ENCODE measurements around the gene GABBR1.

Gene GABBR1

DNA sequence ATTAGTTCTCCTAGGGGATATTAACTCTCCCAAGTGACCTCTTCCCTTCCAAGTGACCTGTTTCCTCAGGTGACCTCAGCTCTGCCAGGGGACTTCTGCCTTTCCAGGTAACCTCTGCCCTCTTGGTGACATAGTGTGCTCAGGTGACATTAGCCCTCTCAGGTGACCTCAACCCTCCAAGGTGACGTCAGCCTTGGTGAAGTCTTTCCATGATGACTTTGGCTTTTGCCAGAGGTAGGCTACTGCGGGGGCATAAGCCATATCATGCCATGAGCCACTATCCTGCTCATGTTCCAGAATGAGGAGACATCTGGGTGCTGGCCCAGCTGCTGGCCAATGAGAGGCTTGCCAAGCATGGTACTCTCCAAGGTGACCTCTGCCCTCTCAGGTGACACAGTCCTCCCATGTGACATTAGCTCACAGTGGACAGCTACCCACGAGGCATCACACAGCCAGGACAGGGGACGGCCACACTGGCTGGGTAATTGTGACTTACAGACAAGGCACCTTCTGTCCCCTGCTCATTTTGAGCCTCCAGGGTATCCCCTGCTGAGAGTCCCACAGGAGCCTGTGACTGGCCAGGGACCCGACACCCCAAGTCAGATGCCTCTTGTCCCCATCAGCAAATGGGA is 104.6 kb downstream of the GABBR1 start:
- DNase-seq (ENCODE audit: low read depth, low spot score), result no peak

DNA sequence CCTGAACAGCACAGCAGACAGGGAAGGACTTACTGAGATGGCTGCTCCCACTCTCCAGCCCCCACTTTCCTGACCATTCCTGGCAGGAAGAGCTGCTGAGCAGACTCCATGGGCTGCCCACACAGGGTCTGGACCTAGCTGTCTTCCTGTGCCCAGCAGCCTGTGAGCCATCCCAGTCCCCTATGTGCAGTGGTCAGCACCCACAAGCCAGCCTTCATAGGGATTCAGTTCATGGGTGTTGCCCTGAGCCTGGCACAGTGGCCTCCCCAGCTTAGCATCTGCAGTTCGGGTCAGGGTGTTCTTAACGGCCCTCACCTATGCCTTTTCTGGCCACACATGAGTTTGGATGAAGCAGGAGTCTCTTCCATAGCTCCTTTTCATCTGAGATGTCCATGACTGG is 105.4 kb downstream of the GABBR1 start:
- DNase-seq (ENCODE audit: low read depth, low spot score), result no peak

DNA sequence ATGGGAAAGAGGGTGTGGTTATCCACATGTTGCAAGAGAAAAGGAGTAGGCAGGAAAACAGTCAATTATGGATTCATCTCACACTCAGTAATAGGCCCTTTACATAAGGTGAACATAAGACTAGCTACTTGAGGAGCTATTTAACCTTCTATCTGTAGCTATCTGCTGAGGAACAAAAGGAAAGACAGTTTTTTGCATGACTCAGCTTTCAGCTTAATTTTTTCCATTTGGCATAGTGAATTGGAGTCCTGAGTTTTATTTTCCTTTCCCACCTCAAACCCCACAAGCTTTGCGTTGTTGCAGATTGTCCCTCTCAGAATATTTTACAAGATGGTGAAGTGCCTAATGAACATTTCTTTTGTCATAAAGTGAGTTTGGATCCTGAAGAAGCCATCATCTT is 105.9 kb downstream of the GABBR1 start:
- DNase-seq (ENCODE audit: low read depth, low spot score), result no peak

DNA sequence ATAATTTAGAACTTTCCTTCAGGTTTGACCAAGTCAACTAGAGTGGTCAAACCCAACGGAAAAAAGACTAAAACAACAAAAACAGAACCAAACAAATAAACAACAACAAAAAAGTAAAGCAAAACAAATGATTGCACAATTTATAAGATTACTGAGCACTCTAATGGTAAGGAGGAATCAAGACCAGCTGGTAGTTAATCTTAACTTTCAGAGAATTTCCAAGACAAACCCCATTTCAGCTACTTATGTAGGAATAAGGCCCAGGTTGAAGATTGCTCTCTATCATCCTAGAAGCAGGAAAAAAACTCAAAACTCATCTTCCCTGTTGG is 107.7 kb downstream of the GABBR1 start:
- DNase-seq (ENCODE audit: low read depth, low spot score), result no peak

DNA sequence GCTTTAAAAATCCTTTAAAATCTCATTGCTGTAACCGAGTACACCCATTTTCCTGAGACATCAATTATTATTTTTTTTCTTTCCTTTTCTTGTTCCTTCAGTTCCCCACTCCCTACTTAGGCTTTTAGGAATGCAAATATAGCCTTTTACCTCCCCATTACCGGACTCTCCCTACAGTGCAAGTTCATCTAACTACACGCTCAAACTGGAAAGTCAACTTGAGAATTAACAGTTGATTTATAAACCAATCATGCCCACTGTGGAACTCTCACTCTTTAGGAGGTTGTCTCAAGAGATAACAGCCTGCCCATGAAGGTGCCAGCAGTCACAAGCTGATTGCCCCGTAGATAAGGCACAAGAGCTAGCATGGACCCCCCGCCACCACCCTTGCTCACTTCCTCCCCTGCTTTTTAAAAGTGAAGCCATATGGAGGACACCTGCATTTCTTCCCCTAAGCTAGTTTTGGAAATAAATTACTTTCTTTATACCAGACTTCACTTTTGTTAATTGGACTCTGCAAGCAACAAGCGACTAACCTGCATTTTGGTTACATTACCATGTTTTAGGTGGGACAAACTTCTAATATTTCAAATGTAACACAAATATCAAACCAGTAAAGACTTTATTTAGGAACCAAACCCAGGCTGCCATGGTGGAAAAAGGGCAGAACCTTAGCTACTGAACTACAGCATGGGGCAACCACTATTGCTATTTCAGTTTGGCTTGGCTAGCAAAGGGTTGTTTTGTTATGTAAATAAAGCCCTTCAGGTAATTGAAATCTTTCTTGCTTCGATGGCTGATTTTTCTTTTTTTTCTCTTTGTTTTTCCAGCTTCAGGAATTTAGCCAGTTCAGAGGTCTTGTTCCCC is 108.3 kb downstream of the GABBR1 start:
- no peak for DNase-seq (ENCODE audit: low read depth, low spot score)

DNA sequence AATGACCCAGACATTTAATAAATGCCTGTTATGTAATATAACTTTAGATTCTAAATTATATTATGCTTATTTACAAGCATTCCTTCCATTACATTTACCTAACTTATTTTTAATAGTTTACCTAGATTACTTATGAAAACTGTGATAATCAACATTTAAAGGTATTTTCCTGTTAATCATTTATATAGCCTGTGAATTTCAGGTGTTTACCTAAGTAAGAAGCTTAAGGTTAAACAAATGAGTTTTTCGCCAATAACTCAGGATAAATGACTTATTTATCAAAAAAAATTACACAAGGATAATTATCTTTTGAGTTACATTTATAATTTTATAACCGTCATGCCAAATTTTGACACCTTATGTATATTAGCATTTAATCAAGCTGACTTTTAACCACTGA is 108.9 kb downstream of the GABBR1 start:
- no peak for DNase-seq (ENCODE audit: low read depth, low spot score)

DNA sequence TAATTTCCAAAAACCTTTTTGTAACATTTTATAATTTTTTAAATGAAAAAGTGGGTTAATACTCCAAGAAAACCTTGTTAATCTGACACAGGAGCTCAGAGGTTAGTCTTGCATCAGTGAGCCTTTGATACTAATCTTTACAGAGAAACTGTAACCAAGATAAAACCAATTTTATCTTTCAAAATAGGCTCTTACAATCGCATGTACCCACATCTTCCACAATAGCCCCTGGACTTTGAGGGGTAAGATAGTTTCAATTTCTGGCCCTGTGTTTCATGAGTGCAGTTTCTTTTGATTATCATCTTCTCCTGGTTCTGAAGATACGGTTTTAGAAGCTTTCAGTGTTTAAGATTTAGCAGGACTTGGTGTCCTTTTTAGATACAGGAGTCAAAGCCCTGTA is 110.8 kb downstream of the GABBR1 start:
- DNase-seq (ENCODE audit: low read depth, low spot score), result no peak

DNA sequence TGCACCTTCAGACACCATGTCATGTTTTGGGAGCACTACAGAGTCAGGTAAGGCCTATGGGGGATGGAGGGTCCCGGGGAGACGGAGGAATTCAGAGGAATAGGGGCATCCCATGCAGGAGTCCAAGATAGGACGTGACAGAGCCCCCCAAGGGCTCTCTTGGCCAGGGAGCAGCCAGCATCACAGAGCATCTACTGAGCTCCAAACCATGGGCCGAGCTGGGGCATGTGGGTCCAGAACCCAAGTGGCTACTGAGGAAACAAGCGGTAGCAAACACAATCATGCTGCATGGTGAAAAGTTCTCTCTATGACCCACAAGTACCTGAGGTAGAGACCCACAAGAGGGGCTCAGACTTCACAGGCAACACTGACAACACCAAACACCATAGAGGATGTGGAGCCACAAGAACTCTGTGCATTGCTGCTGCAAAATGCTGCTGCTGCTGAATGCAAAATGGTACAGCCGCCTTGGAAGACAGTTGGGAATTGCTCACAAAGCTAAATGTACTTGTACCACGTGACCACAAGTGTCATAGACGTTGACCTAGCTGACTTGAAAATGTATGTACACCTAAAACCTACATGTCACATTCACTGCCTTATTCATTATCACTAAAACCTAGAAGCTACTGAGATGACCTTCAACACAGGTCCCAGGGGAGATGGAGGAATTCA is 111.8 kb downstream of the GABBR1 start:
- no peak for DNase-seq (ENCODE audit: low read depth, low spot score)

DNA sequence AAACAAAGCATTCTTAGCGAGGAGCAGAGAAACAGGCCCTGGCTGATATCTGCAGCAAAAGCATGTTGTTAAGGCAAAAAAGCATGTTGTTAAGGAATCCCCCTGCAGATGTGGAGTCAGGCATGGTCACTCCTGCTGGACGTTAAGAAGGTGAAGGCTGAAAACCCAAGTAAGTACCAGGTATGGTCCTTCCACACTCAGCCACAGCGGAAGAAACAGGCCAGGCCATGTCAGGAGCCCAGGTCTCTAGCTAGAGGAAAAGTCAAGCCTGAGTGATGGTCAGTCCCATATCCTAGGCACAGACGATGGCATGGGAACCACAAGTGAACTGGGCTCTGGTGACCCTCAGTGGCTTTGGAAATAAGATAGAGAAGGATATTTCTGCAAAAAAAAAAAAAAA is 112.8 kb downstream of the GABBR1 start:
- no peak for DNase-seq (ENCODE audit: low read depth, low spot score)

DNA sequence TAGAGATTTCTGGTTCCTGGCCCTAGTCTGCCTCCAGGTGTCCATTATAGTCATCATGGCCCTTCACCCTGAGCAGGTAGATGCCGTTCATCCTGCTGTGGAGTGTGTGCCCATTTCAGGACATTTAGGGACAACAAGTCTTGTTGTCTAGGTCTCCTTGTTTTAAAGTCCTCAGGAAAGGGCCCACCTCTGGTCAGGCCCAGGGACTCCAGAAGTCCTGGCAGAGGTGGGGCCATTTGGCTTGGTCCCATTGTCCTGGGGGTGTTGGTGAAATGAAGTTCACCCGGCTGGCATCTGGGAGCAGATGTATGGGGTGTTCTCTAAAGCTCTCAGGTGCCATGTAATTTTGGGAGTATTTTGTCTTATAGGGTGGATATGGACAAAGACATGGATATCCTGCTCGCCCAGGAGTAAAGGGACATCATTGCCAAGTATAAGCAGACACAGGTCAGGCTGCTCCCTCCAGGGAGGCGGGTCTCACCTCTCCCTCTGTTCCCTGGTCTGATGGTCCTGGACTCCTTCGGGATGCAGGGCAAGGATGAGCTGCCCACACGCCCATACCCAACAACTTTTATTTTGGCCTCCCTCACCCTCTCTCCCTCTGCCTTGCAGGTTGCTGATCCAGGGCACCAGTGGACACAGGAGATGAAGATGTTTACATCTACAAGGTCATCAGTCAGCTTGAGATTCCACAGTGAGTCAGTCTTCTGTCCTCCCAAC is 113.5 kb downstream of the GABBR1 start:
- DNase-seq (ENCODE audit: low read depth, low spot score), result no peak

DNA sequence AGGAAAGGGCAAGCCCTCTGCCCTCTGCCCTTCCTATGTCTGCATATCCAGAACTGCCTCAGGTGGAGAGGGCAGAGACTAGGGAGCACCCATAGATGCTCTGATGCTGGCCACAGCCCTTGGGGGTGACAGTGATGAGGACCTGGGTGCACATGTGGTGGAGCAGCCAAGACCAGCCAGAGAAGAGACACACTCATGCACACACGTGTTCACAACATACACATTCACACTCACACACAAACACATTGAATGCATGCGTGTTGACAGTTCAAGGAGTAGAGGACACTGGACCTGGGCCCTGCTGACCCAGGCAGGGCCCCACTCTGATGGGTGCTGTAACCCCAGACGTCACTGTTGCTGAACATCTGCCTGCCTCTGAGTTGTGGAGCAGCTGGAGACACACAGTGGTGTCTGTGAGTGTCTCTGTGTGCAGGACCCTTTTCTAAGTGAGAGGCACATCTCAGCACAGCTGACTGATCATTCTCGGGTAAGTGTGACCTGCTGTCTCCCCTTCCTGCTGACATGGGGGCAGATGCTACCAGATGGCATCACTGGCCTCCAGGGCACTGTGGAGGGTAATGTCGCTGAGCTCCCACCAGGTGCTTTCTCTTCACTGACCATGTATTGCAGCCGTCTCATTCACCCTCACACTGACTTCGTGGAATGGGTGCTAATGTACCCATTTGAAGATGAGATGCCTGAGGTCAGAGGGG is 115.1 kb downstream of the GABBR1 start:
- no peak for DNase-seq (ENCODE audit: low read depth, low spot score)

DNA sequence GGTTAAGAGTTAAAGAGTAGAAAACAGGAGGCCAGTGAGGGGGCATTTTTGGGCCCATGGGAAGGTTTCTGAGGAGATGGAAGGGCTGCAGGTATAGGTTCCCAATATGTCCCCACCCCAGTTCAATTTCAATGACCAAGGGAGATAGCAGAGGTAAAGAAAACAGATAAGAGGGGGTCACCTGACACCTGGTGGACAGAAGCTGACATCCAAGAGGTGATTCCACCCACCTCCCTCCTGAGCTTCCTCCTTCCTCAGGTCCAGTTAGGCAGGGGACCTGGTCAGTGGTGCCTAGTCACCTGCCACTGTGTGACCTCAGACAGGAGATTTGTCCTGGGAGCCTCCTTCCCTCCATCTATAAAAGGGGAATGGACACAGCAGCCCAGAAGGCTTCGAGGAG is 115.7 kb downstream of the GABBR1 start:
- DNase-seq (ENCODE audit: low read depth, low spot score), result no peak

DNA sequence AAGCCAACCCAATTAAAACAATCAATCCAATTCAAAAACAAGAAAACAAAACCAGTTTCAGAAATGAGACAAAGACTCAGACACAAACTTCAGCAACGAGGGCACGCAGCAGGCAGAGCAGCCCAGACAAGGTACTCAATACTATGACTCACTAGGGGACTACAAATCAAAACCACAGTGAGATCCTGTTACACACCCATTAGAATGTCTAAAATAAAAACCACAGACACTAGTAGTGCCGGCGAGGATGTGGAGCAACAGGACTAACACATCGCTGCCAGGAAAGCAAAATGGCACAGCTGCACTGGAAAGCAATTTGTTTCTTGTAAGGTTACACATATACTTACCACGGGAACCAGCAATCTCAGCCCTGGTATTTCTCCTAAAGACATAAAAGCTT is 116.9 kb downstream of the GABBR1 start:
- DNase-seq (ENCODE audit: low read depth, low spot score), result peak; percentile 46

DNA sequence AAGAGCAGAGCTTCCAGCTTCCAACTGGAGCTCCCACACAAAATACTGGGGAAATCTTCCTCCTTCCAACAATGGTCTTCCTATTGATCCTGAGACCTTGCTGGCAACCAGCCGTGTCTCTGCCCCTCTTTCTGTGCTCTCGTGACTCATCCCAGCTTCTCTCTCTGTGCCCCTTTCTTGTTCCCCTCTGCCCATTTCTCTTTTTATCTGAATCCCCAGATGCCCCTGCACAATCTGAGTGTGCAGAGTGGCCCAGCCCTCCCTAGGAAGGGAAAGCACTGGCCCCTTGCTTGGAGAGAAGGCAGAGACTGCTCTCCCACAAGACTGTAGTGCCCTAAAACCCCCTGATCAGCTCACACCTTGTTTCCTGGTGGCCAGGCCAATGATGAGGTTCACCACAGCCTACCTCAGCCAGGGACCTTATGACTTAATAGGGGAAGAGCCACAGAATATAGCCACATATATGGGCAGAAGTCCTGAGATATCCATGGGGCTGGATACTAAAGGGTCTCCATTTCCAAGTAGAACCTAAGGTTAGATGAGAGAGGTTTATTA is 122.2 kb downstream of the GABBR1 start:
- DNase-seq (ENCODE audit: low read depth, low spot score), result no peak

DNA sequence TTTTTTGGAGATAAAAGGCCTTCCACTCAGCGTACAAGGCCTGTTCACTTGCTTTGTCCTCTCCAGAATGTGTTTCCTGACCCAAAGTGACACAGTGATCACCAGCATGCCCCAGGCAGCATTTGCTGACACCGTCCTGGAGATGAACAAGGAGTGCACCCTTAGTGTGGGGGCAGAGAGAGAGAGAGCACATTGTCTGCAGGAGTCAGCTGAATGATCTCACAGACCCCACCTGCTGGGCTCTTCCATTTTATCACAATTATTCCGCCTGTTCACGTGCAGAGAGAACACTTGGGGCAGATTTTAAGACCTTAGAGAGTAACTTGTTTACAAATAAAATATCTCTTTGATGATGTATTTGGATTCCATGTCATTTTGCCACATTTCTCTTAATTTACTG is 122.8 kb downstream of the GABBR1 start:
- DNase-seq (ENCODE audit: low read depth, low spot score), result no peak
